GM21390 (cell line): Measurements from ENCODE around the gene TTC31.

ENCODE experiments used
- ATAC-seq: cut with Tn5 transposase; IDR thresholded peaks from one replicate; pipeline ENCODE4 v1.9.1; 2021; ENCODE audit not compliant: unreplicated experiment

TTC31 gene

DNA sequence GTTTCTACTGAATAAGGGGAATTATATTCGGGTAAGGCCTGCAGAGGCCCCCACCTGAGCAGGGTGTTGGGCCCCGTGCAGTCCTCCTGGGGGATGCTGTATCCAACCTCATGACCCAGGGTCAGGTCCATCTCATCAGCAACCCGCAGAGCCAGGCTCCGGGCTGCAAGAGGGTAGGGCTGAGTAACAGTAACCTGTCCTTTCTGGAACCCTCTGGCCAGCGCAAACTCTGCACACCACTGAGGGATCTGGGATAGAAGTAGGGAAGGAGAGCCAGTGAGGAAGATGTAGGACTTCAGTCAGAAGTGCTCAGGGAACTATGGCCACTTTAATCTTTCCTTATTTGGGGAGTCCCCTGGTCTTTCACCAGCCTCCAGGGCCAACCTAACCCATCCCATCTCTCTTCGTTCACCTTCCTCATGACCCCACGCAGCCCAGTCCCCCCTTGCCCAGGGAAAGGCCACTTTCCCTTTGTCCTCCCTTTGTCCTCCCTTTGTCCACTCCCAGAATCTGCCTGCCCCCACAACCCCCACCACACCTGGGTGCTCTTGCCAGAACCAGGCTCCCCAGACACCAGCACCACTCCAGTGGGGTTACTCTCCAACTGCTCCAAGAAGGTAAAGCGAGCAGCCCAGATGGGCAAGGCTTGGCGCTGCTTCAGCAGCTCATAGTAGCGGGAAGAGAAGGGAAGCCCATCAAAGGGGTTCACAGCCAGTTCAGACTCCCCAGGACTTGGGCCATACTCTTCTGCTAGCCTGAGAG lies 42.3 kb downstream of the TTC31 start:
- ATAC-seq = no peak

DNA sequence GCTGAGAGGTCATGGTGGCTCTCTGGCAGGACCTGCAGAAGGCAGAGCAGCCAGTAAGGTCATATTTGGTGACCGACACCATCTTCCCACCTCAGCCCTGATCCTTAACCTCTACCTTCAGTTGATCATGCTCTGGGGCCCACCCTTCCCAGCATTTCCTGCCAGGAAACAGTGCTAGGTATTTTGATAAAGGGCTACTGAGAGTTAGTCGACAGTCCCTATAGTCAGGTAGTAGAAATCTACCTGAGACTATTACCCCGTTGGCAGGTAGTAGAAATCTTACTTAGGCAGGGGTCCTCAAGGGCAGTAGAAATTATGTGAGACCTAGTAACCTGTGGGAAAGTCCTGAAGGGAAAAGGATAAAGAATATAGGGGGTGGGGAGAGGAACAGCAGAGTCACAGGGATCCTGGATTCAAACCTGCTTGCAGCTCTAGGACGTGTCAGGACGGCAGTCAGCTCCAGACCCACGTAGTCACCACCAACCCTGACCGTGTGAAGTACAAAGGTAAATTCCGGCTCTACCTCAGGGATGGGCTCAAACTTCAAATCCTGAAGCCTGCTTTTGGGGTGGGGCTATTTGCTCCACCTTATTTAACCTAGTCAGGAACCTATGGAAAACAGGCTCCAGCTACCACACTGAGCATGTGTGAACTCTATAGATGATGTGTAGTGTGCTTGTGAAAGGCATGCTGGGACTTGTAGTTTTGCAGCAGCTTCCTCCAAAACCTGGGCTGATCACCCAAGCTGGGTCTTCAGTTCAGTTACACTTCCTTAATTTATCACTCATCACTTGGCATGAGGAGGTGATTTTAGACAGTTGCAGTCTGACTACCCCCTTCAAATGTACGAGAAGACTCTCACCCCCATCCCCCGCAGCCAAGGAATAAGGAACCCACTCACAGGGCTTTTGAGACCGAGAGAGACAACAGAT lies 43.1 kb downstream of the TTC31 start, which contains the start of gene DQX1:
DQX1 (minus strand) TSS at position 515 of the 932 bp plus-strand sequence; CDS start at position 13, 502 bp downstream.
- ATAC-seq = no peak

- no peak for ATAC-seq
These were observed 43.9 kb downstream of the TTC31 start for GRCh38 chr2:74526649-74527230.

DNA sequence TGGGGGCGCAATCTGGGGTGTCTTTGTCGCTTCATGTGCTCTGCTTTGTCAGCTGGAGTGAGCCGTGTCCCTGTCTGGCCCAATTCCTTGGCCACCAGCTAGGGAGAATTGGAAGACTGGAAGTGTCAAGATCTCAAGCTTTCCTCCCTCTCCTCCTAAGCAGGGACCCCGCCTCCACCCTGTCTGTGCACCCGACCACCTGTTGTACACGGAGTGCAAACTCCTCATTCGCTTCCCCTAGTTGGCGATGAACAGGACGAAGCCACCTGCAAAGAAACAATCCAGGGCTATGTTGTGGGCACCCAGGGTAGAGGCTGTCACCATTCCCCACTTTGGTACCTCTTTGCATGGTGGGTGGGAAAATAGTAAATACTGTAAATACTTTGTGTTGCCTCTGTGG lies 44.9 kb downstream of the TTC31 start:
- no peak for ATAC-seq

DNA sequence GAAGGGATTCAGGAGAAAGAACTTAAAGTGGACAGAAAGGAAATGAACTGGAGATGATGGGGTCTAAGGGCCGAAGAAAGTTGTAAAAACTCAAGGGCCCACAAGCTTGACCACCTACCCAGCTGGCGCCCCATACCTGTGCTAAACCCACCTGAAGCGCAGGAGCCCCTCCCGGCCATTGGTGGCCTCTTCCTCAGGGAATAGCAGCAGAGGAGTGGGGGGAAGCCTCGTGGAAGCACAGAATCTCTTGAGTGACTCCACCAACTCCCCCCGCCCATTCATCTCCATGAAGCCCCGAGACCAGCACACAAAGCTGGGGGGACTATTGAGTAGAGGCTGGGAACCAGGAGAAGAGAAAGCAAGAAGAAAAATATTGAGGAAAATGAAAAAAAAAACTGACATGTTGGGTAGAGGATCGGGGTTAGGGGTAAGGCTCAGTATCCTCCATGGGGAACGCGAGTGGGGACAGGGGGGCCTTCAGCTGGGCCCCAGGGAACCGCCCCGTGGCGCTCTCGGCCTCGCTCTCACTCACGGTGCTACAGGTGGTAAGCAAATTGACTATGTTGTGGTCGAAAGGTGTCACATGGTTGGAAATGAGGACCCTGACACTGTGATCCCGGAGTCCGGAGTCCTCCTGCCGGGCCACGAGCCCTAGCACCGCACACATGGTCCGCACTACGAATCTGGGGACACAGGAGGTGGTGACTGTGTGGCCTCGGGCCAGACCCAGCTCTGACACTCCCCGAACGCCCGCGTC lies 45.9 kb downstream of the TTC31 start:
- ATAC-seq = peak; percentile 7

DNA sequence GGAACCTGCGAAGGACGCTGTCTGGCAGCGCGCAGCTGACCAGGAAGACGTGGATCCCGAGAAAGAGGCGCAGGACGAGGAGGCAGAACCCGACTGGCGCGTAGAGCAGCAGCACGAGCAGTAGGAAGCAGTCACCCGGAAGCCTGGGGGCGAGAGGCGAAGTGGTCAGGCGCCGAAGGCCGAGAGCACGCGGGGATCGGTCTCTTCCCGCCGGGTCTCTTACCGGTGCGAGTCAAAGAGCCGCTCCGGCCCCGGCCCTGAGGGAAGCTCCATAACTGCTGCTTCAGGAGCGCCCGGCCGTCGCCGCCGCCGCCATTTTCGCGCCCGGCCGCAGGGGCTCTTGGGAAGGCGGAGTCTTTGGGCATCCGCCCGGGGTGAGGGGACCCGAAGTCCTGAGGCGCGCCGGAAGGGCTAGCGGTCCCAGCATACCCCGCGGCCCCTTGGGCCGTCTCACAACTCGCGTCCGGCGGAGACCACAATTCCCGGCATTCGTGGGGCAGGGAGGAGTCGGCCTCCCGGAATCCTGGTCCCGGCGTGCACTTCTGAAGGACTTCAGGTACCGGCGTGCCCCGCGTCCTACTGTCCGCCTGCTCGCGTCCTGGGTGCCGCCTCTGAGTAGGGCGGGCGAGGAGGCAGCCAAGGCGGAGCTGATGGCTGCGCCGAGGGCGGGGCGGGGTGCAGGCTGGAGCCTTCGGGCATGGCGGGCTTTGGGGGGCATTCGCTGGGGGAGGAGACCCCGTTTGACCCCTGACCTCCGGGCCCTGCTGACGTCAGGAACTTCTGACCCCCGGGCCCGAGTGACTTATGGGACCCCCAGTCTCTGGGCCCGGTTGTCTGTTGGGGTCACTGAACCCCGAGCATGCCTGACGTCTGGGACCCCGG lies 46.7 kb downstream of the TTC31 start, which contains the start of the genes AUP1 and HTRA2:
AUP1 (minus strand) TSS at position 350 of the 882 bp plus-strand sequence; CDS start at position 273, 77 bp downstream.
HTRA2 (plus strand) TSS at position 577 of the 882 bp plus-strand sequence; CDS start at position 651, 74 bp downstream.
- ATAC-seq = peak; percentile 81

DNA sequence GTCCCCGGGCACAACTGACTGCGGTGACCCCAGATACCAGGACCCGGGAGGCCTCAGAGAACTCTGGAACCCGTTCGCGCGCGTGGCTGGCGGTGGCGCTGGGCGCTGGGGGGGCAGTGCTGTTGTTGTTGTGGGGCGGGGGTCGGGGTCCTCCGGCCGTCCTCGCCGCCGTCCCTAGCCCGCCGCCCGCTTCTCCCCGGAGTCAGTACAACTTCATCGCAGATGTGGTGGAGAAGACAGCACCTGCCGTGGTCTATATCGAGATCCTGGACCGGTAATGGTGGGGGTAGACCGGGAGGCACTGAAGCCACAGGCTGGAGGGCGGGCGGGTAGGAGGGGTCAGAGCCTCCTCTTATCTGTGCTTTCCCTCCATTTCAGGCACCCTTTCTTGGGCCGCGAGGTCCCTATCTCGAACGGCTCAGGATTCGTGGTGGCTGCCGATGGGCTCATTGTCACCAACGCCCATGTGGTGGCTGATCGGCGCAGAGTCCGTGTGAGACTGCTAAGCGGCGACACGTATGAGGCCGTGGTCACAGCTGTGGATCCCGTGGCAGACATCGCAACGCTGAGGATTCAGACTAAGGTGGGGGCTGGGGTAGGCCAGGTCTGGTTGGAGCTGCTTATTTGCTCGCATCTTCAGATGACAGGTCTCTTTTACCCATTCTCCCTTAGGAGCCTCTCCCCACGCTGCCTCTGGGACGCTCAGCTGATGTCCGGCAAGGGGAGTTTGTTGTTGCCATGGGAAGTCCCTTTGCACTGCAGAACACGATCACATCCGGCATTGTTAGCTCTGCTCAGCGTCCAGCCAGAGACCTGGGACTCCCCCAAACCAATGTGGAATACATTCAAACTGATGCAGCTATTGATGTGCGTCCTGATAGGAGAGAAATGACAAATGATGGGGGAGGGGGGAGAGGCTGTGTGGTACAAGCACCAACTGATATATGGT lies 47.6 kb downstream of the TTC31 start:
- ATAC-seq = no peak

- ATAC-seq = no peak
These were observed 48.8 kb downstream of the TTC31 start for GRCh38 chr2:74531666-74532065.

GRCh38 chr2:74532222-74532621 lies 49.3 kb downstream of the TTC31 start:
- ATAC-seq = no peak

GRCh38 chr2:74533464-74533863 lies 50.6 kb downstream of the TTC31 start:
- ATAC-seq = no peak

GRCh38 chr2:74534411-74534810 lies 51.5 kb downstream of the TTC31 start:
- ATAC-seq = no peak

DNA sequence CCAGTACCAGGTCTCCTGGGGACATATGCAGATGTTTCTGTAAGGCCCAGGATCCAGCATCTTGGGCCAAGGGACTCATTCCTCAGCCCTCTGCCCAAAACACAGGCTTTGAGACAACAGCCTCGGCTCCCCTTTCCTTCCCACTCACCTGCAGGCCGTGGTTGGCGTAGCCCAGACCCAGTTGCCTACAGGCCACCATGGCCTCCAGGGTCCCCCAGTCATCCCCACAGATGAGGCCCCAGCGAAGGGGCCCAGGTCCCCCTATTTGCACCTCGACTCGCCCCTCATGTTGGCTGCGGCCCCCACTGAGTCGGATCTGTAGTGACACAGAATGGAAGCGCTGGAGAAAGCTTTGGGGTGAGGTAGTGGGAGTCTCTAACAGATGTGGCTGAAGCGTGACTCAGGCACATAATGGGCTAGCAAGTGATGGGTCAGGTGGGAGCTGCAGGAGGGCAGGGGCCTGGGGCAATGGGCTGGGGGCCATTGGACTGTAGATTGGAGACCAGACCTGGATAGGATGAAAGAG lies 52.6 kb downstream of the TTC31 start:
- ATAC-seq = no peak

- no peak for ATAC-seq
These were observed 53.5 kb downstream of the TTC31 start for GRCh38 chr2:74536166-74536950.

- ATAC-seq = no peak
These were observed 54.3 kb downstream of the TTC31 start for GRCh38 chr2:74537140-74537539.

DNA sequence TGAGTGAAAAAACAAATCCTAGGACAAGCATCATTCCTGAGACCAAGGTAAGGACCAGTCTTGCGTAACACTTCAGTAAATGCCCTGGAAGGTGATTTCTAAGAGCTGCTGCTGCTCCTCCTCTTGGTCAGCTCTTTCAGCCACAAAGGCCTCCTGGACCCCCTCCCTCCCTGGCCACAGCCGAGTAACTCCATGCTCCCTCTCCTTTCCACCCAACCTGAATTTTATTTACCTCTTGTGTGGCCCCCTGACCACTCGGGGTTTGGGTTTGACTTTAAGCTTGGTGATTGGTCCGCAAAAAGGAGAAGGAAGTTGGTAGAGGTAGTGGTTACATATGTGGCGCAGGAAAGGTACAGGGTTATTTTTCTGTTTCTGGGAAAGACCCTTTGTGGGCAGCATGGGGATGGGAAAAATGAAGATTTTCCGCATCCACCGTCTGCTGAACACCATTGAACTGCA lies 56.0 kb downstream of the TTC31 start:
- ATAC-seq = no peak

DNA sequence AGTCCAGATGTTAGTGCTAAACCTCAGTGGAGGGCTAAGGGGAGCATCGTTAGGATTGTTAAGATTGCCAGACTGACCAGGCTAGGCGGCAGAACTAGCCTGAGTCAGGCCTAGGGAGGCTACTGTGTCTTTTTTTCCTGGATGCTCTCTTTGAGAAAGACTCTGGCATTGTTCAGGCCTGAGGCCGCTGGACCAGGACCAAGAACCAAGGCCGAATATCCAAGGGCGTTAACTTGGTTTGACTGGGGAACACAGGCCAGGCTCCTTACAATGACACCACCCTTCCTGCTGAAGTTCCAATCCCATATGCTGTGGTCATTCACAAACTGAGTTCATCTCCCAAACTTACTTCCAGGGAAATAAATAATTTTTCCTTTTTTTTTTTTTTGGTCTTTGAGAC lies 57.4 kb downstream of the TTC31 start:
- no peak for ATAC-seq

- ATAC-seq = no peak
These were observed 60.1 kb downstream of the TTC31 start for GRCh38 chr2:74542978-74543377.
